ENCODE data around the gene LIPT2. TPM values are rescaled to one million over a fixed set of nuclear protein-coding genes. Genes with fewer than 3 reads are reported as not detected.

LIPT2 gene
- total RNA-seq, 2 experiments from 2014 or later = 10.7 to 10.9 TPM

DNA sequence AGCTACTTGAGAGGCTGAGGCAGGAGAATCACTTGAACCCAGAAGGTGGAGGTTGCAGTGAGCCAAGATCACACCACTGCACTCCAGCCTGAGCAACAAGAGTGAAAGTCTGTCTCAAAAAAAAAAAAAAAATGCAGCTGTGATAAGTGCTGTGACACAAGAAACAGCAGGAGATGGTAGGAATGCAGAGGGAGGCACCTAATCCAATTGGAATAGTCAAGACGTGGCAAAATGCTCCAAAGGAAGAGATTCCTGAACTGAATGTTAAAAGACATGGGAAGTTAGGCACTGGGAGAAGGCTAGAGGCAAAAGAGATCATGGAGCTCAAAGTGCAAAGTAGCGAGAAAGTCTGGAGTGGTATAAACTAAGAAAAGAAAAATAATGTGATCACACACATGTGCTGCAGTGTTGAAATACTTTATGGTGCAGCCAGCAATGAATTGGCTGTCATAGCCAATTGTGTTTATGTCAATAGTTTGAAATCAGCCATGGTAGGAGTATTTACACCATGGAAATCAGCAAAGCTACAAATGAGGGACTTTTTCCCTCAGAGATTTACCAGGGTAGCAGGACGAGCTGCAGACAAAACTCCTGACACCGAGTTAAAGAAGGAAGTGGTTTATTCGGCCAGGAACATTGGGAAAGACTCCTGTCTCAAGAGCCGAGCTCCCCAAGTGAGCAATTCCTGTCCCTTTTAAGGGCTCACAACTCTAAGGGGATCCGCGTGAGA lies 40.9 kb upstream of the LIPT2 start:
- Histone ChIP-seq H3K27me3 (ENCODE audit: control insufficient read depth in 1 of 2, insufficient read depth in 2 of 2, low read length in 2 of 2) (no peaks in the 10 kb centered on the region), H3K4me3 (ENCODE audit: low read length) (no peak overlapping the region), H3K27ac (ENCODE audit: low read depth in 1 of 2, low read length in 2 of 2) (no peak overlapping the region), H3K4me1 (ENCODE audit: insufficient read depth, low read length) (no peaks in the 10 kb centered on the region), H3K9me3 (ENCODE audit: control insufficient read depth in 1 of 2, insufficient read depth in 1 of 2, low read length in 2 of 2) (no peaks in the 10 kb centered on the region), H3K36me3 (ENCODE audit: insufficient read depth, low read length) (no peaks in the 10 kb centered on the region)
- H3K36me3 Mint-ChIP-seq (ENCODE audit: low read depth) = no peaks in the 10 kb centered on the region
- DNase-seq (no peak), ATAC-seq (ENCODE audit: poor library complexity) (no peak)
- peaks cover 3% of the 10 kb centered on the region for H3K27me3 Mint-ChIP-seq
- intact Hi-C loops (cut with DNase I, micrococcal nuclease) = no loop called here
- no peaks in the 10 kb centered on the region for H3K4me1 Mint-ChIP-seq (ENCODE audit: low read depth)
- no peak overlapping the region for H3K27ac Mint-ChIP-seq
- no peak overlapping the region for H3K4me3 Mint-ChIP-seq
- CTCF ChIA-PET = interaction anchor here (0.7 kb wide), 1 partner anchor 162 kb away, joined by 4 read pairs; no protein-coding TSS in a partner anchor
- TF ChIP-seq, protein P1, sequence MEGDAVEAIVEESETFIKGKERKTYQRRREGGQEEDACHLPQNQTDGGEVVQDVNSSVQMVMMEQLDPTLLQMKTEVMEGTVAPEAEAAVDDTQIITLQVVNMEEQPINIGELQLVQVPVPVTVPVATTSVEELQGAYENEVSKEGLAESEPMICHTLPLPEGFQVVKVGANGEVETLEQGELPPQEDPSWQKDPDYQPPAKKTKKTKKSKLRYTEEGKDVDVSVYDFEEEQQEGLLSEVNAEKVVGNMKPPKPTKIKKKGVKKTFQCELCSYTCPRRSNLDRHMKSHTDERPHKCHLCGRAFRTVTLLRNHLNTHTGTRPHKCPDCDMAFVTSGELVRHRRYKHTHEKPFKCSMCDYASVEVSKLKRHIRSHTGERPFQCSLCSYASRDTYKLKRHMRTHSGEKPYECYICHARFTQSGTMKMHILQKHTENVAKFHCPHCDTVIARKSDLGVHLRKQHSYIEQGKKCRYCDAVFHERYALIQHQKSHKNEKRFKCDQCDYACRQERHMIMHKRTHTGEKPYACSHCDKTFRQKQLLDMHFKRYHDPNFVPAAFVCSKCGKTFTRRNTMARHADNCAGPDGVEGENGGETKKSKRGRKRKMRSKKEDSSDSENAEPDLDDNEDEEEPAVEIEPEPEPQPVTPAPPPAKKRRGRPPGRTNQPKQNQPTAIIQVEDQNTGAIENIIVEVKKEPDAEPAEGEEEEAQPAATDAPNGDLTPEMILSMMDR (IDR thresholded peaks at IDR 0.05) = no peak
- H3K9me3 Mint-ChIP-seq = peaks cover 7% of the 10 kb centered on the region
- POLR2A ChIA-PET = no interaction called here

DNA sequence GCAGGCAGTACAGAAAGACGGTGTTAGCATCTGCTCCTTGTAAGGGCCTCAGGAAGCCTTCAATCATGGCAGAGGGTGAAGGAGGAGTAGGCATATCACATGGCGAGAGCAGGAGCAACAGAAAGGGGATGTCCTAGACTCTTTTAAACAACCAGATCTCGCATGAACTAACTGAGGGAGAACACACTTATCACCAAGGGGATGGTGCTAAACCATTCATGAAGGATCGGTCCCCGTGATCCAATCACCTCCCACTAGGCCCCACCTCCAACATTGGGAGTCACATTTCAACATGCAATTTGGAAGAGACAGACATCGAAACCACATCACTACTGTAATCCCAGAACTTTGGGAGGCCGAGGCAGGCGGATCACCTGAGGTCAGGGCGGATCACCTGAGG lies 39.9 kb upstream of the LIPT2 start:
- ChIA-PET POLR2A (no interaction called here), CTCF (no interaction called here)
- peaks cover 3% of the 10 kb centered on the region for H3K27me3 Mint-ChIP-seq
- H3K27ac ChIP-seq (ENCODE audit: low read depth in 1 of 2, low read length in 2 of 2) = no peak overlapping the region
- no peaks in the 10 kb centered on the region for H3K4me1 Mint-ChIP-seq (ENCODE audit: low read depth)
- TF ChIP-seq, protein P1 (IDR thresholded peaks at IDR 0.05) = no peak
- H3K27me3 ChIP-seq (ENCODE audit: control insufficient read depth in 1 of 2, insufficient read depth in 2 of 2, low read length in 2 of 2) = no peaks in the 10 kb centered on the region
- intact Hi-C loops (cut with DNase I, micrococcal nuclease) = no loop called here
- H3K4me1 ChIP-seq (ENCODE audit: insufficient read depth, low read length) = no peaks in the 10 kb centered on the region
- H3K4me3 ChIP-seq (ENCODE audit: low read length) = no peak overlapping the region
- peaks cover 3% of the 10 kb centered on the region for H3K9me3 Mint-ChIP-seq
- H3K4me3 Mint-ChIP-seq = no peak overlapping the region
- no peaks in the 10 kb centered on the region for H3K36me3 Mint-ChIP-seq (ENCODE audit: low read depth)
- no peak overlapping the region for H3K27ac Mint-ChIP-seq
- no peak for DNase-seq
- H3K9me3 ChIP-seq (ENCODE audit: control insufficient read depth in 1 of 2, insufficient read depth in 1 of 2, low read length in 2 of 2) = no peaks in the 10 kb centered on the region
- no peak for ATAC-seq (ENCODE audit: poor library complexity)
- no peaks in the 10 kb centered on the region for H3K36me3 ChIP-seq (ENCODE audit: insufficient read depth, low read length)

DNA sequence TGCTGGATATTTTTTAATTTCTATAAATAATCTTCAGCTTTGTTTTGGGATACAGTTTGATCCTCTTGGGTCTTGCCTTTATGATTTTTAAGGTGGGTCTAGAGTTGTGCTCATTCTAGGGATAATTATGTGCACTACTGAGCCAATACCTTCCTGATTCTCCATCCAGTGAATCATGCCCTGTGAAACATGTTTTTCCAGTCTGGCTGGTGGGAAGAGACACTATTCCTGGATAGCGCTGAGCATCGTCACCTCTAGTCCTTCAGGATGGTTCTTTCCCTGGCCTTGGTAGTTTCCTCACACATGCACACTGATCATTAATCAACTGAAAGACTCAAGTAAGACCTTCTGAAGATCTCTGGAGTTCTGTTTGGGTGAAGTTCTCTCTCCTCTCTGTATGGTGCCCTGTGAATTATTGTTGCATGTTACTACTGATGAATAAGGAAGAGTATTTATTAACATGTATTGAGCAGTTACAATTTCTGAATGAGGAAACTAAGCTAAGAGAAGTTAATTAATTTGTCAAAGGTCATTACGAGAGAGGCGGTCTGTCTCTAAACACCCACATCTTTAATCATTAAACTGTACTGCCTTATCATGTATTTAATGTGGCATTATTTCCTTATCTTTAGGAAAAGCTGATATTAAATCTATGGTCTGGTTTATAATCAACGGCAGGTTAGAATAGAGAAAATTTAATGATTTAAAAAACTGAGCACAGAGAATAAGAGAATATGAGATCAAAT lies 39.1 kb upstream of the LIPT2 start:
- no peak overlapping the region for H3K4me3 Mint-ChIP-seq

More for the DNA sequence above, 39.1 kb upstream of the LIPT2 start:
- Mint-ChIP-seq H3K9me3 (peaks cover 2% of the 10 kb centered on the region), H3K27me3 (peaks cover 3% of the 10 kb centered on the region), H3K27ac (no peak overlapping the region), H3K36me3 (ENCODE audit: low read depth) (no peaks in the 10 kb centered on the region), H3K4me1 (ENCODE audit: low read depth) (no peaks in the 10 kb centered on the region)
- POLR2A ChIA-PET = no interaction called here
- Histone ChIP-seq H3K4me3 (ENCODE audit: low read length) (no peak overlapping the region), H3K36me3 (ENCODE audit: insufficient read depth, low read length) (no peaks in the 10 kb centered on the region), H3K27ac (ENCODE audit: low read depth in 1 of 2, low read length in 2 of 2) (no peak overlapping the region), H3K27me3 (ENCODE audit: control insufficient read depth in 1 of 2, insufficient read depth in 2 of 2, low read length in 2 of 2) (no peaks in the 10 kb centered on the region), H3K9me3 (ENCODE audit: control insufficient read depth in 1 of 2, insufficient read depth in 1 of 2, low read length in 2 of 2) (no peaks in the 10 kb centered on the region), H3K4me1 (ENCODE audit: insufficient read depth, low read length) (no peaks in the 10 kb centered on the region)
- TF ChIP-seq, protein P1 (IDR thresholded peaks at IDR 0.05) = no peak
- DNase-seq (no peak), ATAC-seq (ENCODE audit: poor library complexity) (no peak)
- CTCF ChIA-PET = no interaction called here
- intact Hi-C loops (cut with DNase I, micrococcal nuclease) = no loop called here
